ENCODE results near the gene PRSS33. TPM values are rescaled to one million over a fixed set of nuclear protein-coding genes. Genes with fewer than 3 reads are reported as not detected.

Gene PRSS33
- total and polyA plus RNA-seq, 10 donors: 0.03 to 0.67 (median 0.32) TPM; not detected in 7

GRCh38 chr16:2779151-2779920 is 8.0 kb downstream of the PRSS33 start:
- H3K9me3 ChIP-seq: no peaks in the 10 kb centered on the region
- H3K27ac ChIP-seq: peak overlapping the region in 3 of 8 donors; percentile 100
- TF ChIP-seq CTCF (IDR thresholded peaks at IDR 0.05 in 8 of 11, conservative IDR thresholded peaks at IDR 0.05 in 3 of 11) (no peak), POLR2A (IDR thresholded peaks at IDR 0.05) (no peak), POLR2AphosphoS5 (IDR thresholded peaks at IDR 0.05) (peak in 1 of 3 donors; percentile 19)
- H3K36me3 ChIP-seq: peaks cover 0 to 14% (median 7%) of the 10 kb centered on the region in 6 donors
- WGBS, 5 donors: 84 to 93% (median 91%) methylated on average over 17 to 23 of the region's 23 CpGs
- peak; percentile 69 for DNase-seq
- no peaks in the 10 kb centered on the region for H3K27me3 ChIP-seq (replicated peaks in 1 of 7)
- intact Hi-C loops (cut with DNase I; ENCODE audit: low total_unique reads): no loop called here
- H3K4me3 ChIP-seq: peak overlapping the region in 1 of 8 donors; percentile 95
- peaks cover 22 to 43% (median 35%) of the 10 kb centered on the region in 6 donors for H3K4me1 ChIP-seq

GRCh38 chr16:2778630-2778958 is 8.8 kb downstream of the PRSS33 start:
- H3K4me1 ChIP-seq: peaks cover 22 to 46% (median 36%) of the 10 kb centered on the region in 6 donors
- no peaks in the 10 kb centered on the region for H3K9me3 ChIP-seq
- intact Hi-C loops (cut with DNase I; ENCODE audit: low total_unique reads): no loop called here
- H3K36me3 ChIP-seq: peaks cover 0 to 21% (median 14%) of the 10 kb centered on the region in 6 donors
- TF ChIP-seq POLR2A (IDR thresholded peaks at IDR 0.05): no peak
- WGBS, 5 donors: 94 to 97% (median 95%) methylated on average over 8 to 12 of the region's 12 CpGs
- DNase-seq: peak; percentile 76
- H3K27me3 ChIP-seq (replicated peaks in 1 of 7): no peaks in the 10 kb centered on the region
- H3K27ac ChIP-seq: peak overlapping the region; percentile 100
- H3K4me3 ChIP-seq: peak overlapping the region in 5 of 8 donors; percentile 71 to 97 (median 92)

- intact Hi-C loops (cut with DNase I; ENCODE audit: low total_unique reads): no loop called here
- Histone ChIP-seq H3K27me3 (replicated peaks in 1 of 7) (no peaks in the 10 kb centered on the region), H3K27ac (peak overlapping the region; percentile 100), H3K4me1 (peaks cover 22 to 52% (median 36%) of the 10 kb centered on the region in 6 donors), H3K36me3 (peaks cover 0 to 26% (median 20%) of the 10 kb centered on the region in 6 donors), H3K9me3 (no peaks in the 10 kb centered on the region), H3K4me3 (peak overlapping the region; percentile 65 to 97 (median 85))
- TF ChIP-seq POLR2AphosphoS5 (IDR thresholded peaks at IDR 0.05) (no peak), POLR2A (IDR thresholded peaks at IDR 0.05) (no peak), CTCF (IDR thresholded peaks at IDR 0.05 in 8 of 11, conservative IDR thresholded peaks at IDR 0.05 in 3 of 11) (no peak)
- DNase-seq: peak; percentile 84
- whole genome bisulfite sequencing, 5 donors: 9 to 14% (median 9%) methylated on average over 21 to 27 of the region's 27 CpGs
Observed at GRCh38 chr16:2777903-2778629, 9.3 kb downstream of the PRSS33 start.

GRCh38 chr16:2777231-2777902 is 10.0 kb downstream of the PRSS33 start, which contains the start of gene ELOB:
Gene ELOB, minus strand, starts transcription at chr16:2777280. Its CDS starts 41 bp downstream, at chr16:2777239.
- Histone ChIP-seq H3K27ac (peak within 1 kb of the TSS; percentile 100), H3K27me3 (replicated peaks in 1 of 7) (no peaks in the 10 kb centered on the region), H3K4me3 (peak within 1 kb of the TSS; percentile 75 to 97 (median 93)), H3K36me3 (peaks cover 0 to 33% (median 25%) of the 10 kb centered on the region in 6 donors), H3K9me3 (no peaks in the 10 kb centered on the region), H3K4me1 (peaks cover 22 to 54% (median 39%) of the 10 kb centered on the region in 6 donors)
- DNase-seq: peak; percentile 97
- peak in 2 of 3 donors; percentile 12 to 21 for TF ChIP-seq POLR2A (IDR thresholded peaks at IDR 0.05)
- no peak for TF ChIP-seq CTCF (IDR thresholded peaks at IDR 0.05 in 8 of 11, conservative IDR thresholded peaks at IDR 0.05 in 3 of 11)
- peak; percentile 89 to 94 (median 92) for TF ChIP-seq POLR2AphosphoS5 (IDR thresholded peaks at IDR 0.05)
- 0 to 3% (median 1%) methylated on average over 8 to 69 of the region's 70 CpGs for WGBS, 5 donors
- intact Hi-C loops (cut with DNase I; ENCODE audit: low total_unique reads): no loop called here

All from spleen (tissue), 11 donors.